HepG2 (cell line): Measurements from ENCODE around the gene NAB2. TPM values are rescaled to one million over a fixed set of nuclear protein-coding genes. Genes with fewer than 3 reads are reported as not detected.

ENCODE experiments used
- ATF2 ChIP-seq: sonication (generic); formaldehyde crosslinking; IDR thresholded peaks from 2 replicates; pipeline ENCODE4 v1.4.0; 2020; ENCODE audit warnings: missing genetic modification reagents
- BCL6 ChIP-seq: IDR thresholded peaks from 2 replicates; pipeline ENCODE4 v1.6.1; 2016; ENCODE audit warnings: missing genetic modification reagents, missing compliant biosample characterization
- CENPX ChIP-seq: sonication (generic); formaldehyde crosslinking; IDR thresholded peaks from 2 replicates; pipeline ENCODE4 v1.9.0; 2021; ENCODE audit warnings: mild to moderate bottlenecking, missing genetic modification reagents, moderate library complexity
- ESRRA ChIP-seq: sonication (generic); formaldehyde crosslinking; IDR thresholded peaks from 2 replicates; pipeline ENCODE4 v1.5.1; 2020; ENCODE audit warnings: mild to moderate bottlenecking, low read depth, missing genetic modification reagents
- FOXM1 ChIP-seq: sonication (generic); formaldehyde crosslinking; IDR thresholded peaks from 2 replicates; pipeline ENCODE4 v1.5.0; 2020; ENCODE audit warnings: missing genetic modification reagents
- KLF16 ChIP-seq, 2 experiments: sonication (generic) in 1 of 2; formaldehyde crosslinking in 1 of 2; IDR thresholded peaks; 2 replicates each; pipeline versions ENCODE4 v1.6.1 to v1.8.0; 2016 to 2023; ENCODE audit warnings: missing genetic modification reagents in 2 of 2, missing compliant biosample characterization in 1 of 2
- KMT2A ChIP-seq: sonication (generic); formaldehyde crosslinking; IDR thresholded peaks from 2 replicates; pipeline ENCODE4 v1.4.0; 2020; ENCODE audit warnings: missing genetic modification reagents
- MTA3 ChIP-seq: sonication (generic); formaldehyde crosslinking; IDR thresholded peaks from 2 replicates; pipeline ENCODE4 v1.4.0; 2020; ENCODE audit warnings: missing genetic modification reagents
- NFIC ChIP-seq: IDR thresholded peaks from 2 replicates; pipeline ENCODE4 v1.6.1; 2012; ENCODE audit warnings: mild to moderate bottlenecking, low read length, inconsistent platforms
- PHF20 ChIP-seq: sonication (generic); formaldehyde crosslinking; IDR thresholded peaks from 2 replicates; pipeline ENCODE4 v1.5.0; 2020; ENCODE audit warnings: mild to moderate bottlenecking, missing genetic modification reagents
- POLR2AphosphoS5 ChIP-seq: IDR thresholded peaks from 2 replicates; pipeline ENCODE4 v1.6.1; 2012; ENCODE audit warnings: low read depth, low read length
- RFXAP ChIP-seq: sonication (generic); formaldehyde crosslinking; IDR thresholded peaks from 2 replicates; pipeline ENCODE4 v1.4.0; 2020; ENCODE audit warnings: missing genetic modification reagents, borderline replicate concordance
- TBL1XR1 ChIP-seq: fragments of 150-350 bp; IDR thresholded peaks from 2 replicates; pipeline ENCODE4 v1.6.1; 2014; ENCODE audit warnings: borderline replicate concordance, low read length; ENCODE audit not compliant: partially characterized antibody
- TEAD3 ChIP-seq: optimal IDR thresholded peaks from 2 replicates; pipeline ENCODE3; 2016; ENCODE audit warnings: borderline replicate concordance
- ZBTB10 ChIP-seq: sonication (generic); formaldehyde crosslinking; IDR thresholded peaks from 2 replicates; pipeline ENCODE4 v1.4.0; 2020; ENCODE audit warnings: missing genetic modification reagents, borderline replicate concordance
- ZBTB38 ChIP-seq: sonication (generic); formaldehyde crosslinking; IDR thresholded peaks from 2 replicates; pipeline ENCODE4 v1.5.1; 2020; ENCODE audit warnings: mild to moderate bottlenecking, missing genetic modification reagents
- ZKSCAN8 ChIP-seq: IDR thresholded peaks from 2 replicates; pipeline ENCODE4 v1.6.1; 2016; ENCODE audit warnings: borderline replicate concordance, missing genetic modification reagents, missing compliant biosample characterization
- ZNF326 ChIP-seq: sonication (generic); formaldehyde crosslinking; IDR thresholded peaks from 2 replicates; pipeline ENCODE4 v1.4.0; 2020; ENCODE audit warnings: missing genetic modification reagents, borderline replicate concordance
- ZNF512 ChIP-seq: sonication (generic); formaldehyde crosslinking; IDR thresholded peaks from 2 replicates; pipeline ENCODE4 v1.4.0; 2020; ENCODE audit warnings: mild to moderate bottlenecking, missing genetic modification reagents
- ZNF598 ChIP-seq: sonication (generic); formaldehyde crosslinking; IDR thresholded peaks from 2 replicates; pipeline ENCODE4 v1.5.1; 2020; ENCODE audit warnings: mild to moderate bottlenecking, missing genetic modification reagents, borderline replicate concordance
- polyA plus RNA-seq, 8 experiments: library from polyadenylated mRNA; depleted of rRNA in 3 of 8; stranded (reverse) in 7 of 8; unstranded in 1 of 8; fragments of >200 nt; fragmentation: Illumina TruSeq in 4 of 8; extraction: Trizol in 4 of 8; gene quantifications; 2 replicates each; pipeline versions ENCODE4 v1.2.1 to v1.2.3, GENCODE V29; 2011 to 2016; ENCODE audit warnings: low read depth in 4 of 8, missing spikeins in 1 of 8, mixed read lengths in 1 of 8; ENCODE audit not compliant: insufficient read depth in 1 of 8
- total RNA-seq, 5 experiments: library from RNA; depleted of rRNA; stranded (reverse); fragments of >200 nt; fragmentation: Illumina TruSeq; extraction: Trizol; gene quantifications; 2 replicates each; pipeline ENCODE4 v1.2.3, GENCODE V29; 2016; ENCODE audit warnings: low read depth in 1 of 5
- TF ChIP-seq, protein P1 (sequence below): sonication (generic); formaldehyde crosslinking; IDR thresholded peaks from 2 replicates; pipeline ENCODE4 v1.9.0; 2021; ENCODE audit warnings: missing genetic modification reagents, mild to moderate bottlenecking, borderline replicate concordance

Gene NAB2
- total and polyA plus RNA-seq, 2 of the 13 experiments (the other 11 are each of a cell fraction or from before 2014, with no cell fraction given), result 11.7 to 12.9 TPM

- peak; percentile 24; the same call in 1 of the 2 replicates for TF ChIP-seq PHF20 (CRISPR knock-in tag)
- peak; percentile 68 for TF ChIP-seq BCL6
- TF ChIP-seq ESRRA (CRISPR knock-in tag), result peak; percentile 16; the same call in 1 of the 2 replicates
- 0 out of 2 replicates have a peak, but pooled peaks have one; percentile 36 for TF ChIP-seq NFIC
- no peak for TF ChIP-seq FOXM1 (CRISPR knock-in tag)
- TF ChIP-seq, protein P1, sequence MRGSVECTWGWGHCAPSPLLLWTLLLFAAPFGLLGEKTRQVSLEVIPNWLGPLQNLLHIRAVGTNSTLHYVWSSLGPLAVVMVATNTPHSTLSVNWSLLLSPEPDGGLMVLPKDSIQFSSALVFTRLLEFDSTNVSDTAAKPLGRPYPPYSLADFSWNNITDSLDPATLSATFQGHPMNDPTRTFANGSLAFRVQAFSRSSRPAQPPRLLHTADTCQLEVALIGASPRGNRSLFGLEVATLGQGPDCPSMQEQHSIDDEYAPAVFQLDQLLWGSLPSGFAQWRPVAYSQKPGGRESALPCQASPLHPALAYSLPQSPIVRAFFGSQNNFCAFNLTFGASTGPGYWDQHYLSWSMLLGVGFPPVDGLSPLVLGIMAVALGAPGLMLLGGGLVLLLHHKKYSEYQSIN (CRISPR knock-in tag), result no peak
- 0 out of 2 replicates have a peak, but pooled peaks have one; percentile 67 for TF ChIP-seq ZBTB10 (CRISPR knock-in tag)
- TF ChIP-seq KMT2A (CRISPR knock-in tag), result no peak
- no peak for TF ChIP-seq ZNF326 (CRISPR knock-in tag)
- no peak for TF ChIP-seq ZKSCAN8 (CRISPR knock-in tag)
- TF ChIP-seq POLR2AphosphoS5, result peak; percentile 63
- 0 out of 2 replicates have a peak, but pooled peaks have one; percentile 79 for TF ChIP-seq ZNF598
- TF ChIP-seq RFXAP (CRISPR knock-in tag), result 0 out of 2 replicates have a peak, but pooled peaks have one; percentile 29
- peak; percentile 68 for TF ChIP-seq TEAD3 (CRISPR knock-in tag)
- TF ChIP-seq ZBTB38 (CRISPR knock-in tag), result peak; percentile 29; the same call in 1 of the 2 replicates
- no peak for TF ChIP-seq MTA3 (CRISPR knock-in tag)
- peak; percentile 57; the same call in 1 of the 2 replicates for TF ChIP-seq ATF2 (CRISPR knock-in tag)
- TF ChIP-seq TBL1XR1, result peak; percentile 28
- no peak for TF ChIP-seq ZNF512 (CRISPR knock-in tag)
- no peak; a peak in 1 of 4 replicates for TF ChIP-seq KLF16 (CRISPR knock-in tag; IDR thresholded peaks at IDR 0.05)
- TF ChIP-seq CENPX (CRISPR knock-in tag), result no peak
These were observed 38.3 kb downstream of the NAB2 start (continued) for GRCh38 chr12:57127101-57127725.
